ENCODE measurements around the gene TMOD1. TPM values are rescaled to one million over a fixed set of nuclear protein-coding genes. Genes with fewer than 3 reads are reported as not detected.

TMOD1 gene
- total and polyA plus RNA-seq, 9 of the 15 experiments (the other 6 are each of a cell fraction or from before 2014, with no cell fraction given) = 7.1 to 41.2 (median 14.2) TPM

- POLR2A ChIA-PET = interaction anchor here (0.7 to 2.1 kb wide), 8 partner anchors 8 to 213 kb away, joined by 3 to 10 read pairs (median 3); partner anchors contain the start of gene TMOD1
- H3K79me2 ChIP-seq (ENCODE audit: control insufficient read depth, insufficient read depth, low read length) = peaks cover 88% of the 10 kb centered on the region
- H3K9ac ChIP-seq (ENCODE audit: insufficient read depth in 1 of 2, low read depth in 2 of 2, low read length in 2 of 2) = peak overlapping the region in 1 of 2 experiments; percentile 11; a peak in 1 of 4 replicates
- peaks cover 3% of the 10 kb centered on the region for H3K9me1 ChIP-seq (ENCODE audit: control insufficient read depth, insufficient read depth, low read length)
- no peak overlapping the region for H2AFZ ChIP-seq (ENCODE audit: low read depth, low read length)
- BruUV-seq (replicated peaks) = no TSS peak
- H3K4me1 ChIP-seq (replicated peaks in 1 of 2; ENCODE audit: control insufficient read depth in 2 of 2, insufficient read depth in 2 of 2, low read length in 2 of 2) = peaks cover 4 to 36% of the 10 kb centered on the region in 2 experiments; a peak in 4 of 5 replicates
- in situ Hi-C loops (cut with MboI) (no loop called here), intact Hi-C loops (cut with micrococcal nuclease) (no loop called here)
- peak in 3 of 4 experiments; percentile 31 to 69 (median 44) for DNase-seq (ENCODE audit: extremely low read depth in 1 of 4, low spot score in 3 of 4)
- 44% methylated on average over 10 of the region's 10 CpGs for WGBS (ENCODE audit: insufficient coverage, low coverage, missing lambda C conversion rate)
- peak; percentile 56 for FAIRE-seq
- H3K9me3 ChIP-seq (replicated peaks; ENCODE audit: control insufficient read depth, insufficient read depth, low read depth, low read length) = no peaks in the 10 kb centered on the region
- CTCF ChIA-PET (ENCODE audit: low intra/inter-chr PET ratio) = no interaction called here
- H3K4me2 ChIP-seq (ENCODE audit: insufficient read depth, low read length) = no peak overlapping the region; the same call in none of the 2 replicates
- no peak overlapping the region for H3K4me3 ChIP-seq
- peaks cover 40% of the 10 kb centered on the region for H4K20me1 ChIP-seq (replicated peaks; ENCODE audit: control insufficient read depth, insufficient read depth, low read length)
- H3K27ac ChIP-seq (ENCODE audit: extremely low read depth, low read depth, low read length) = no peak overlapping the region
- H3K36me3 ChIP-seq (ENCODE audit: control insufficient read depth, insufficient read depth, low read length) = peaks cover 42% of the 10 kb centered on the region
- peak; percentile 74 for ATAC-seq
- no peaks in the 10 kb centered on the region for H3K27me3 ChIP-seq (ENCODE audit: control insufficient read depth in 2 of 2, insufficient read depth in 2 of 2, low read length in 2 of 2)
- no peak; the same call in 1 of the 2 replicates for TF ChIP-seq ATF7 (IDR thresholded peaks at IDR 0.05)
- 0 out of 2 replicates have a peak, but pooled peaks have one; percentile 25 for TF ChIP-seq ZNF592 (IDR thresholded peaks at IDR 0.05)
- TF ChIP-seq FOXK2 (conservative IDR thresholded peaks at IDR 0.05 in 1 of 2, IDR thresholded peaks at IDR 0.05 in 1 of 2; ENCODE audit: low read depth in 2 of 2) = peak; percentile 84 to 91
- TF ChIP-seq TAF9B (IDR thresholded peaks at IDR 0.05; ENCODE audit: partially characterized antibody) = peak; percentile 74
- peak; percentile 92 for TF ChIP-seq FOSL1 (tag; conservative IDR thresholded peaks at IDR 0.05)
- TF ChIP-seq STAT5A (IDR thresholded peaks at IDR 0.05; ENCODE audit: borderline replicate concordance, low read length) = peak; percentile 60; the same call in 1 of the 2 replicates
- TF ChIP-seq CBFA2T3 (IDR thresholded peaks at IDR 0.05) = peak; percentile 76
- TF ChIP-seq MAX (CRISPR knock-in tag; IDR thresholded peaks at IDR 0.05) = peak; percentile 19; the same call in 1 of the 2 replicates
- 0 out of 2 replicates have a peak, but pooled peaks have one; percentile 8 for TF ChIP-seq EHMT2 (IDR thresholded peaks at IDR 0.05)
- TF ChIP-seq MNT (conservative IDR thresholded peaks at IDR 0.05) = peak; percentile 41 to 77; a peak in 3 of 4 replicates
- TF ChIP-seq SMARCE1 (IDR thresholded peaks at IDR 0.05) = peak; percentile 36; the same call in 1 of the 2 replicates
- 0 out of 2 replicates have a peak, but pooled peaks have one; percentile 26 for TF ChIP-seq NR2C2 (CRISPR knock-in tag; IDR thresholded peaks at IDR 0.05)
- TF ChIP-seq NR2C2 (tag; IDR thresholded peaks at IDR 0.05) = peak; percentile 80
- TF ChIP-seq EP400 (IDR thresholded peaks at IDR 0.05) = 0 out of 2 replicates have a peak, but pooled peaks have one; percentile 27
- TF ChIP-seq HMG20A (CRISPR knock-in tag; conservative IDR thresholded peaks at IDR 0.05) = no peak
- peak; percentile 93 for TF ChIP-seq SMAD4 (CRISPR knock-in tag; conservative IDR thresholded peaks at IDR 0.05)
Measured at GRCh38 chr9:97510797-97511654, 9.6 kb downstream of the TMOD1 start.

Data from K562 (cell line).